GM12875 (cell line): ENCODE results near the gene ADGRG1.

Source experiments
- H3K4me3 ChIP-seq: one replicate; pipeline ENCODE4 v1.5.1; 2011; ENCODE audit warnings: low read depth, low read length, control low read depth
- TF ChIP-seq, protein P1 (sequence below): IDR thresholded peaks from 2 replicates; pipeline ENCODE4 v1.5.1; 2011; ENCODE audit warnings: low read depth, mild to moderate bottlenecking, control low read depth, inconsistent platforms, low read length, moderate library complexity, borderline replicate concordance; ENCODE audit not compliant: insufficient read depth

ADGRG1 gene

DNA sequence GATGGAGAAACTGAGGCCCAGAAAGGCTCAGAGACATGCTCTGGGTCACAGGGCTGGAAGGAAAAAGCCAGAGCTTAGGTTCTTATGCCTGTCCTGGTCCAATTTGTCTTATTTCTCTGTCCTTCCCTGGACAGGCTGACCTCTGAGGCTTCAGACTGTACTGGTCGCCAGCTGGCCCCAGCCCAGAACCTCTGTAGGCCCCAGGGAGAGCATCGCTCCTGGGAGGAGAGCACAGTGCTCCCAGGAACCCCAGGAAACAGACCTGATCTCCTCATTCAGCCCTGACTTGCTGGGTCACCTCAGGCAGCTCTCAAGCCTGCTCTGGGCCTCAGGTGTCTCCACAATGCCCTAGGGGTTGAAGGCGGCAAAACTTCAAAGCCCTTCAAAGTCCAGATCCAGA is 71.1 kb downstream of the ADGRG1 start:
- TF ChIP-seq, protein P1, sequence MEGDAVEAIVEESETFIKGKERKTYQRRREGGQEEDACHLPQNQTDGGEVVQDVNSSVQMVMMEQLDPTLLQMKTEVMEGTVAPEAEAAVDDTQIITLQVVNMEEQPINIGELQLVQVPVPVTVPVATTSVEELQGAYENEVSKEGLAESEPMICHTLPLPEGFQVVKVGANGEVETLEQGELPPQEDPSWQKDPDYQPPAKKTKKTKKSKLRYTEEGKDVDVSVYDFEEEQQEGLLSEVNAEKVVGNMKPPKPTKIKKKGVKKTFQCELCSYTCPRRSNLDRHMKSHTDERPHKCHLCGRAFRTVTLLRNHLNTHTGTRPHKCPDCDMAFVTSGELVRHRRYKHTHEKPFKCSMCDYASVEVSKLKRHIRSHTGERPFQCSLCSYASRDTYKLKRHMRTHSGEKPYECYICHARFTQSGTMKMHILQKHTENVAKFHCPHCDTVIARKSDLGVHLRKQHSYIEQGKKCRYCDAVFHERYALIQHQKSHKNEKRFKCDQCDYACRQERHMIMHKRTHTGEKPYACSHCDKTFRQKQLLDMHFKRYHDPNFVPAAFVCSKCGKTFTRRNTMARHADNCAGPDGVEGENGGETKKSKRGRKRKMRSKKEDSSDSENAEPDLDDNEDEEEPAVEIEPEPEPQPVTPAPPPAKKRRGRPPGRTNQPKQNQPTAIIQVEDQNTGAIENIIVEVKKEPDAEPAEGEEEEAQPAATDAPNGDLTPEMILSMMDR: no peak
- H3K4me3 ChIP-seq: no peak overlapping the region

DNA sequence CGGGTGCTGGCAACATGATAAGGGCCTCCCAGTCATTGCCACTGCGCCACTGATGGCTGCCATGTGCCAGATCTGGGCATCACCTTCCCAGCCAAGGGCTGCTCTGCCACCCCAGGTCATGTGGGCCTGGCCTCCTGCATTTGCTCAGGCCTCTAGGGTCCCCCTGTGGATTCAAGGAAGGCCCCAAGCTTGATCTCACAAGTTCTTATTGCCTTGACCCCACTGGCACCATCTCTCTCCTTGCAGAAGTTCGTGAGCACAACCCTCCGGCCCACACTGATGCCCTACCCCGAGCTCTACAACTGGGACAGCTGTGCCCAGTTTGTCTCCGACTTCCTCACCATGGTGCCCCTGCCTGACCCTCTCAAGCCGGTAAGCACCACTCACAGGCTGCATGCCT is 71.5 kb downstream of the ADGRG1 start:
- TF ChIP-seq, protein P1: no peak

DNA sequence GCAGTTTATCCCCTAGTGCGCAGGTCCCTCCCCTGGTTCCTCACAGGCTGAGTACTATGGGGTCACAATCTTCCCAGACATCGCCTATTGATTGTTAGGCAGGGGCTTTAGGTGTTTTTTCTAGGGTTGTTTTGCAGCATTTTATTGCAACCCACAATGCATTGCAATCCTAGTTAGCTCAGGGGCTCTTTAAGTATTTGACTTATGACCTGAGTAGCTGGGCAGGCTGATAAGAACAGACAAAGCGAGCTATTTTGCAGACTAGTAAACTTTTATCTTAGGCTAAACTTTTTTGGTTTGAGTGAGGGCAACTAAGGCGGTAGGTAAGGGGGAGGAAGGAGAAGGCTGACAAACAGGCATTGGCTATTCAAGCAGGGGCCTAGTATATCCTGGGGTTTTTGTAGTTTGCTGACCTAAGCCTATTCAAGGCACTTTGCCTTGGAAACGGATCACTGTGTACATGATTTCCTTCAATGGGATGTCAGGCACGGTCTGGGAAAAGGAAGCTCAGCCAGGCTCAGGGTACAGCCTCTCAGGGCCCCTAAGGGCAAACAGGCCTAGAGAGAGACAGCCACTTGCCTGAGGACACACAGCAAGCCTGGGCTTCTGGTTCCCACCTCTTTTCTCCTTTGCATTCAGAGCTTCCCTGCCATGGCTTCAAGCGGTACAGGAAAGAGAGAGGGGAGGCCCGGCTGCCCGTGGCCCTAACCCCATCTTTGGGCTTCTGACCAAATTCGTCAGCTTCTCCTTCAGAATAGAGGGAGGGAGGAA is 72.5 kb downstream of the ADGRG1 start:
- TF ChIP-seq, protein P1: no peak
- H3K4me3 ChIP-seq: no peak overlapping the region

More for the DNA sequence above, 71.5 kb downstream of the ADGRG1 start:
- H3K4me3 ChIP-seq: no peak overlapping the region

DNA sequence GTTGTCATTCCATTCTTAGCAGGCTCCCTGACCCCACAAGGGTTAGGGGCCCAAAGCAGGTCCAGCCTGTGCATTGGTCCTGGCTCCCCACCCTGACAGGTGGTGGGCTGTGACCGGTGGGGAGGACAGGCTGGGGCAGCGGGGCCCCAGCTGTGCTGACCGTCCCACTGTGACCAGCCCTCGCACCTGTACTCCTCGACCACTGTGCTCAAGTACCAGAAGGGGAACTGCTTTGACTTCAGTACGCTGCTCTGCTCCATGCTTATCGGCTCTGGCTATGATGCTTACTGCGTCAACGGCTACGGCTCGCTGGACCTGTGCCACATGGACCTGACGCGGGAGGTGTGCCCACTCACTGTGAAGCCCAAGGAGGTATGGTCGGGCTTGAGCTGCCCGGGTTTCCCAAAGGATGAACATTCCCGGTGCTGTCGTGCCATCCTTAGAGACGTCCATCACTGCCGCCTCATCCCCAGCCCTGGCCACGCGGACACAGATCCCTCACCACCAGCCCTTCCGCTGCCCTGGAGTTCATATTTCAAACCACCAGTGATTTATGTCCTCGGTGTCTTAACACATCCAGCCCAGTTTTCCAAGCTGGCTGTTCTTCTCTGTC is 73.4 kb downstream of the ADGRG1 start:
- TF ChIP-seq, protein P1: no peak
- no peak overlapping the region for H3K4me3 ChIP-seq

DNA sequence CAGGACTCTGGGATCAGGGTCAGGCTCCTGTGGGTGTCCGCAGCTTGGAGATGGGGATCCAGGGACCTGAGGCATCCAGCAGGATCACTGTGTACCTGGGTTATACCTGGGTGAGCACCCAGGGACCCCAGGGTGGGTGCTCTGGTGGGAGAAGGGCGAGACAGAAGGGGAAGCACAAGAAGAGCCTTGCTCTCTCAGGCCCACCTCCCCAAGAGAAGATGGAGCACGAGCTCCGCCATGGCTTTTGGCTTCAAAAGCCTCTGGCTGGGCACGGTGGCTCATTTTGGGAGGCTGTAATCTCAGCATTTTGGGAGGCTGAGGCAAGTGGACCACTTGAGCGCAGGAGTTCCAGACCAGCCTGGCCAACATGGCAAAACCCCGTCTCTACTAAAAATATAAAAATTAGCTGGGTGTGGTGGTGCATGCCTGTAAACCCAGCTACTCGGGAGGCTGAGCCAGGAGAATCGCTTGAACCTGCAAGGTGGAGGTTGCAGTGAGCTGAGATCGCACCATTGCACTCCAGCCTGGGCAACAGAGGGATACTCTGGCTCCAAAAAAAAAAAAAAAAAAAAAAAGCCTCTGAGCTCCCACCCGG is 75.1 kb downstream of the ADGRG1 start:
- TF ChIP-seq, protein P1: no peak
- H3K4me3 ChIP-seq: no peak overlapping the region

DNA sequence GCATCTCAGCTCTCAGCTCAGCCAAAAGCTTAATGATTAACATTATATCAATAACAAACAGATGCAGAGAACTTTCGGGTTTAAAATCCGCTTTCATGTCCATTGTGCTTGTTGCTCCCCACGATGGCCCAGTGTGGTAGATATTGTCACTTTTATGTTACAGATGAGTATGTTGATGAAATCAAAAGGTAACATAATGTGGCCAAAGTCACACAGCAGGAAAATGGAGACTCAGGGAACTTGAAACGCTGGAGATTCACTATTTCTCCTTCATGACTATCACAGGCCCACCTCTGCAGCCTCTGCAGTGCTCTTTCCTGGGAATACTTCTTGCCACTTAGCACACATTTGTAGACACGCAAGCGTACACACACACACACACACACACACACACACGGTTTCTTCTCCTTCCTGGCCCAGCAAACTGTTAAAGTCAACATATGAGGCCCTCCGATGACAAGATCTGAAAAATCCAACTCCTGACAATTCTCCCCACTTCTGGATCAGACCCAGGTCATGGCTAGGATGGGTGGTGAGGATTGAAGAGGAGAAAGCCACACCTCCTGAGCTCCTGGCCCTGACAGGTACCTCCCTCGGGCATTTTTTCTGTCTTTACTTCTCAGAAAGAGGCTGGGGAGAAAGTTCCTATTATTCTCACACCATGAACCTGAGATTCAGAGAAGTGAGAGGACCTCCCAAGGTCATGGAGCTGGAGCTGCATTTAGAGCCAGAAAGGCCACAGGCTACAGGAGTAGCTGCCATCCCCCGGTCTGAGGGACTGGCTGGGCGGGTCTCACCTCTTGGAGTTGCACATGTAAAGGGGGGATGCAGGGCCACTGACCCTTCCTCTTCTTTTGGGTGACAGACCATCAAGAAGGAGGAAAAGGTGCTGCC is 75.8 kb downstream of the ADGRG1 start:
- TF ChIP-seq, protein P1: no peak
- no peak overlapping the region for H3K4me3 ChIP-seq
